T-helper 9 cell (primary cell): ENCODE data around the gene RNF128.
"Not testable (repeated sequence)": the region's sequence is repeated elsewhere in the genome, so short reads cannot be mapped to it uniquely, and the experiment has no call there.

Source experiments
- DNase-seq: peaks from one replicate; pipeline ENCODE4 v3.0.0-alpha.2; 2020

The RNF128 gene

DNA sequence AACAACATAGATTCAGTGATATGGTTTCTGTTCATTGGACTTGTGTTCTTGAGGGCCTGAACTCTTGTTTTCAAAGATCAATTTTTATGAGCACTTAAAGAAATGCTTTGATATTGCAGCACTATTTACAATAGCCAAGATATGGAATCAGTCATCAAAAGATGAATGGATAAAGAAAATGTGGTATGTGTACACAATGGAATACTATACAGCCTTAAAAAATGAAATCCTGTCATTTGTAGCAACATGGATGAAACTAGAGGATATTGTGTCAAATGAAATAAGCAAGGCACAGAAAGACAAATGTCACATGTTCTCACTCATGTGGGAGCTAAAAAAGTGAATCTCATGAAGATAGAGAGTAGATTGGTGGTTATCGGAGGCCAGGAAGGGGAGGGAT lies 21.9 kb downstream of the RNF128 start:
- DNase-seq, result no peak

DNA sequence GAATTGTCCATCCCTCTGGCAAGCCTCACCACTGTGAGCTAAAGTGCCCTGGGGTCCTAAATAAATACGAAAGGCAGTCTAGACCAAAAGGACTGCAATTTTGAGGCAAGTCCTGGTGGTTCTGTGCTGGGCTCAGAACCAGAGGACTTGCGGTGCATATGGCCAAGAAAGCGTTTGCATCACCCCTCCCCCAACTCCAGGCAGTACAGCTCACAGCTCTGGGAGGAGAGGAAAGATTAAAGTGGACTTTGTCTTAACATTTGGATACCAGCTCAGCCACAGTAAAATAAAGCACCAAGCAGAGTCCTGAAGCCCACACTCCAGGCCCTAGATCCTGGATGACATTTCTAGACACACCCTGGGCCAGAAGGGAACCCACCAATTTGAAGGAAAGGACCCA lies 24.9 kb downstream of the RNF128 start:
- DNase-seq, result no peak

DNA sequence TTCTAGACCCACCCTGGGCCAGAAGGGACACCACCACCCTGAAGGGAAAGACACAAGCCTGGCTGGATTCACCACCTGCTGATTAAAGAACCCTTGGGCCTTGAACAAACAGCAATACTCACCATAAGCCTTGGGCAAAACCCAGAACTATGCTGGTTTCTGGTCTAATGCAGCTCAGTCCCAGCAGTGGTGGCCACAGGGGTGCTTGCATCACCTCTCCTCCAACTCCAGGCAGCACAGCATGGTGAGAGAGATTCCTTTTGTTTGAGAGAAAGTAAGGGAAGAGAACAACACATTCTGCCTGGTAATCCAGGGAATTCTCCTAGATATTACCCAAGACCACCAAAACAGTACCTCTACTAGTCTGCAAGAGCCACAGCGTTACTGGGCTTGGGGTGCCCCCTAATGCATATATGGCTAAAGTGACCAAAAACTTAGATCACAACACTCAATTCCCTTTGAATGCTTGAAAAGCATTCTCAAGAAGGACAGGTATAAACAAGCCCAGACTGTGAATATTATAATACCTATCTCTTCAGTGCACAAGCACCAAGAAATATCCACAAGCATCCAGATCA lies 25.7 kb downstream of the RNF128 start:
- DNase-seq, result no peak

DNA sequence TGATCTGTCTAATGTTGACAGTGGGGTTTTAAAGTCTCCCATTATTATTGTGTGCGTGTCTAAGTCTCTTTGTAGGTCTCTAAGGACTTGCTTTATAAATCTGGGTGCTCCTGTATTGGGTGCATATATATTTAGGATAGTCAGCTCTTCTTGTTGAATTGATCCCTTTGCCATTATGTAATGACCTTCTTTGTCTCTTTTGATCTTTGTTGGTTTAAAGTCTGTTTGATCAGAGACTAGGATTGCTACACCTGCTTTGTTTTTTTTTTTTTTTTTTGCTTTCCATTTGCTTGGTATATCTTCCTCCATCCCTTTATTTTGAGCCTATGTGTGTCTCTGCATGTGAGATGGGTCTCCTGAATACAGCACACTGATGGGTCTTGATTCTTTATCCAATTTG lies 42.8 kb downstream of the RNF128 start:
- not testable (repeated sequence) for DNase-seq

DNA sequence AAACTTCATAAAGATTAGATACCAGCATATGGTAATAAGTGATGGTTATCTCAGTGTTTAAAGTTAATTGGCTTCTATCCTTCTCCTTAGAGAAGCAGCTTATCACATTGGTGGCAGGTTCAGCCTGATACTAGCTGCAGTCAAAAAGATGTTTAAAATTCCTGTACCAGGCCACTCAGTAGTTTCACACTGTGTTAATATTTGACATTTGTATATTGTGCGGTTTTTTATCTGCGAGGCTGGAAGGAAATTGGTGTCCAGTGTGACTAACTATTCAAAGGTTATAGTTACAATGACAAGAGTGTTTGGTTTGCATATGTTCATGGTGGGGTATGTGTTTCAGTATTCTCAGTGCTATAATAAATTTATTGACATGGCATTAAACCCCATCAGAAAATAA lies 48.5 kb downstream of the RNF128 start:
- no peak for DNase-seq

DNA sequence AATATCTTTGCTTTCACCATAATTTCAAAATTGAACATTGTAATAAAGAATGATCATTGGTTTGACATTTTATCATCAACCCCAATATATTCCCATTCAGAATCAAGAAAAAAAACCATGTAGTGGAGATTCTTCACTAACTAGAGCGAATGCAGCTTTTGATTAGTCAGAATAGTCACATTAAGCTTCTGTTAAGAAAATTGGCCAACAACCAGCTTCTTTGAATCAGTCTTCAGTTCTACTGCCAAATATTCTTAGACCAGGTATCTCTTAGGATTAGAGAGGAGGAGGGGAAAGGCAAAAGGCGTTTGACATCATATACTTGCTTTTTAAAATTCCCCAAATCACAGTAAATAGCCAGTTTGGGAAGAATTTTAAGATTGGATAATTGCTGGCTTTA lies 53.8 kb downstream of the RNF128 start:
- DNase-seq, result no peak

DNA sequence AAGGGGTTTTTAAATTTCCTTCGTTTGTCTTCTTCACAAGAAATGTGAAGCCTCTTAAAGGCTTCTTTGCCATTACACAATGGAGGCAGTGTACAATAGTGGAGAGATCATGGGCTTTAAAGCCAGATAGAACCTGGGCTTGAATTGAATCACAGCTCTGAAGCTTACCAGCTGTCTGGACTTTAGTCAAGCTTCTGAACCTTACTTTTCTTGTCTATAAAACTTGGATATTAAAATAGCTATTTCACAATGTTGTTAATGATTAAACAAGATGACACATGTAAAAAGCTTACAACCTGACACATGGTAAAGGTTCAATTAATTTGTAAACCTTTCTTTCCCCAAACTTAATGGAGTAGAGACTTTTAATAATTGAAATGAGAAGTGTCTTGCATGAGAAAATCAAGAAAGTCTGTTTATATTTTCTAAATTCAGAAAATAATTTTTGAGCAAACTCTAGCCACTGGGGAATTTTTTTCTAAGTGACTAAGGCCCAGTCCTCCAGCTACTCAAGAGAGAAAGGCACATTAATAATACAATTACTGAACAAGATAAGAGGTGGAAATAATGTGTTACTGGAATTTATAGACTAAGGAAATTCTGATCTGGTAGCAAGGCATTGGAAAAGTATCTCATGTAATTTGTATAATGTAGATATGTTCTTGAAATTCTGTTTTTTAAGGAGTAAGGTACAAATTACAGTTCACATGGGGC lies 54.3 kb downstream of the RNF128 start:
- no peak for DNase-seq

DNA sequence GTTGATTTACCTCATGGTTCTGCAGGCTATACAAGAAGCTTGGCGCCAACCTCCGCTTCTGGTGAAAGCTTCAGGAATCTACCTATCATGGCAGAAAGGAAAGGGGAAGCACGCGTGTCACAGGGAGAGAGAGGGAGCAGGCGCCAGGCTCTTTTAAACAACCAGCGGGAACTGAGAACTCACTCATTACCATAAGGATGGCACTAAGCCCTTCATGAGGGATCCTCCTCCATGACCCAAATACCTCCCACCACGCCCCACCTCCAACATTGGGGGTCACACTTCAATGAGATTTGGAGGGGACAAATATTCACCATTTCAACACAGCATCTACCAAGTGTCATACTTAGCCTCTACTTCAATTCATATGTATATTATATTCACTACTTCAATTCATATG lies 57.2 kb downstream of the RNF128 start:
- DNase-seq, result no peak

DNA sequence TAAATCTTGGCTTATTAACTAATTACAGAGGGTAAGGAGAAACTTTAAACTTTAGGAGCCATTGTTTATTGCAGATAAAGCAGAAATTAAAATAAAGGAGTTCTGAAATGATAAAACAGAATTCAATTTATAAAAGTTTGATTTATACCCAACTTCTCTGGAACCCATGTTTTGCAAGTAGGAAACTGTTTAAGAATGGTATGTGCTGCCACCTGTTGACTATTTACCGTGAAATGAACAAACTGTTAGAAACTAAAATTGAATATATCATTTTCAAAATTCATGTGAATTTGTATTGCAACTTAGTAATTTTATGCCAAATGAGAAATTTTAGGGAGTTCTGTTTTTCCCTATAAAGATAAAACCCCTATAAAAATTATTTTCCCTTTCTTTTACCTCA lies 65.0 kb downstream of the RNF128 start:
- DNase-seq, result no peak

DNA sequence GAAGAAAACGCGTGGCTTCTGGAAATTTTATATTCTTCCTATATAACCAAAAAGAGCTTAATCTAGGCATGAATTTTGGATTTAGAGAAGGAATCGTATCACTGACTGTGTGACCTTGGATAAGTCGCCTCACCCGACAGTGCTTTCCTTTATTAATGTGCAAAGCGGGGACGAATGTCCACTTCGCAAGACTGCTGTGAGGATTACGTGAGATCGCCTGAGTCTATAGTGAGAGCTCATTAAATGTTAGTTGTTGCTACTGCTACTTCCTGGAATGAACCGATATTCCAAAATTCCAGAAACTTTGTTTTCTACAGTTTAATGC lies 75.5 kb downstream of the RNF128 start:
- no peak for DNase-seq

DNA sequence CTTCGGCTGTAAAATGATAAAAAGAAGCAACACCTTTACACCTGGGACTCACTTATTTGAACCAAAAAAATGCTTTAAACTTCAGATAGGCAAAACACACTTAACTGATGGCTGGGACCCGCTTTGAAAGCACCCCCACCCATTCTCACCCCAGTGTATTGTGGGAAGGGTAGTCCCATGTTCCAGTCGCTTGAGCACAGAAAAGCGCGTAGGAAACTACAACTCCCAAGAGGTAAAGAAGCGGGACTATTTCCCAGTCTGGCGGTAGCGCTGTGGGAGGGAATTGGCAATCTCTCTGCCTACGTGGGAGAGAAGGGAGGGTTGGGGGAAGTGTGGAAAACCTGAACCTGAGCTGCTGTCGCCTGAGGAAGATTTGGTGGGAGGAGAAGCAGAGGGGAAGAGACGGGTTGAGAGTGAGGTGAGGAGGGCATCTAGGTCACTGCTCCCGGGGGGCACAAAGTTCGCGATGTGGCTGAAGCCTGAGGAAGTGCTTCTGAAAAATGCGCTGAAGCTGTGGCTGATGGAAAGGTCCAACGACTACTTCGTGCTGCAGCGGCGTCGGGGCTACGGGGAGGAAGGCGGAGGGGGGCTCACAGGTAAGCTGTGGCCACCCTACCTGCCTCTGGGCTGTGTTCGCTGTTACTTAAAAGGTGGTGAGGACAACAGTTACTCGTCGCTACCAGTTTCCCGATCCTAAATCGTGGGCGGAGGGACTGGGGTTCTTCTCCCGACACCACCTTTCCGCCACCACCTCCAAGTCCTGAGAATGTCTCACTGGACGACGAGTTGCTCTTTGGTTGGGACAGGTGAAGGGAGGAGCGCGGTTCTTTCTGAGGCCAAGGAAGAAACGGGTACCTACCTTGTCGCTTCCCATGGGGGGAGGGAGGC lies 76.1 kb downstream of the RNF128 start, which contains the start of gene TBC1D8B:
TBC1D8B (plus strand) TSS at position 286 of the 888 bp plus-strand sequence; CDS start at position 467, 181 bp downstream.
- DNase-seq, result no peak

DNA sequence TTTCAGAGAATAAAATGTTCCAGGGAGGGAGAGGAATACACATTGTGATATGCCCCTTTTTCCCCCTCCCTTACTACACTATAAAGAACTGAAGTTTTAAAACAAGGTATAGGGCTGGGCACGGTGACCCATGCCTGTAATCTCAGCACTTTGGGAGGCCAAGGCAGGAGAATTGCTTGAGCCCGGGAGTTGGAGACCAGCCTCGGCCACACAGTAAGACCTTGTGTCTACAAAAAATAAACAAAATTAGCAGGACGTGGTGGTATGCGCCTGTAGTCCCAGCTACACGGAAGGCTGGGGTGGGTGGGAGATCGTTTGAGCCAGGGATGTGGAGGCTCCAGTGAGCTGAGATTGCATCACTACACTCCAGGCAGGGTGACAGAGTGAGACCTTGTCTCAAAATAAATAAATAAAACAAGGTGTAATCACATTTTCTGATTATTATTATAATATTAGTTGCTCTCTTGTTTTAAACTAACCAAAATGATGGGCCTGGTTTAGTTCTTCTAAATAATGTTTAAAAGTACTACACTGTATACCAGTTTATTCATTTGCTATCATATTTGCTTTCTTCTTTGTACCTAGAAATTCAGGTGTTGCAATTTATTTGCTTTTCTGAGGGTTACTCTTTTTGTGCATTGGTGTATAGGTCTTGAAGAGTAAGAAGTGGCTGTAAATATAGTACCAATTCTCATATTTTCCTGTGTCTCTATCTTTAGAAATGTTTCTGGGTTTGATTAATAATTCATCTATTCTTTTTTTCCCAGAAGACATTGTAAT lies 84.8 kb downstream of the RNF128 start:
- no peak for DNase-seq

DNA sequence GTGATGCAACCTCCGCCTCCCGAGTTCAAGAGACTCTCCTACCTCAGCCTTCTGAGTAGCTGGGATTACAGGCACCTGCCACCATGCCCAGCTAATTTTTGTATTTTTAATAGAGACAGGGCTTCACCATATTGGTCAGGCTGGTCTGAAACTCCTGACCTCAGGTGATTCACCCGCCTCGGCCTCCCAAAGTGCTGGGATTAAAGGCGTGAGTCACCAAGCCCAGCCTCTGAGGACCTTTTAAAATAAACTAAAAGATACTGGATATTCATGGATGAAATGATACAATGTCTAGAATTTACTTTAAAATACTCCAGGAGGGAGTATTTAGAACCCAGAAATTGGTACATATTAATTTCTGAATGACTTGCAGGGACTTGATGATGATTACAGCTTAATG lies 86.4 kb downstream of the RNF128 start:
- DNase-seq, result not testable (repeated sequence)

DNA sequence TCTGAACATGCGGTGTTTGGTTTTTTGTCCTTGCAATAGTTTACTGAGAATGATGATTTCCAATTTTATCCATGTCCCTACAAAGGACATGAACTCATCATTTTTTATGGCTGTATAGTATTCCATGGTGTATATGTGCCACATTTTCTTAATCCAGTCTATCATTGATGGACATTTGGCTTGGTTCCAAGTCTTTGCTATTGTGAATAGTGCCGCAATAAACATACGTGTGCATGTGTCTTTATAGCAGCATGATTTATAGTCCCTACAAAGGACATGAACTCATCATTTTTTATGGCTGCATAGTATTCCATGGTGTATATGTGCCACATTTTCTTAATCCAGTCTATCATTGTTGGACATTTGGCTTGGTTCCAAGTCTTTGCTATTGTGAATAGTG lies 87.6 kb downstream of the RNF128 start:
- DNase-seq, result not testable (repeated sequence)
